NCI-H446 (cell line): ENCODE data around the gene PI4KB.
"Not testable (repeated sequence)": the region's sequence is repeated elsewhere in the genome, so short reads cannot be mapped to it uniquely, and the experiment has no call there.

ENCODE experiments used
- DNase-seq, 2 experiments: peaks; one replicate each; lab custom pipeline; 2025; lab: John Stamatoyannopoulos, UW

PI4KB gene

DNA sequence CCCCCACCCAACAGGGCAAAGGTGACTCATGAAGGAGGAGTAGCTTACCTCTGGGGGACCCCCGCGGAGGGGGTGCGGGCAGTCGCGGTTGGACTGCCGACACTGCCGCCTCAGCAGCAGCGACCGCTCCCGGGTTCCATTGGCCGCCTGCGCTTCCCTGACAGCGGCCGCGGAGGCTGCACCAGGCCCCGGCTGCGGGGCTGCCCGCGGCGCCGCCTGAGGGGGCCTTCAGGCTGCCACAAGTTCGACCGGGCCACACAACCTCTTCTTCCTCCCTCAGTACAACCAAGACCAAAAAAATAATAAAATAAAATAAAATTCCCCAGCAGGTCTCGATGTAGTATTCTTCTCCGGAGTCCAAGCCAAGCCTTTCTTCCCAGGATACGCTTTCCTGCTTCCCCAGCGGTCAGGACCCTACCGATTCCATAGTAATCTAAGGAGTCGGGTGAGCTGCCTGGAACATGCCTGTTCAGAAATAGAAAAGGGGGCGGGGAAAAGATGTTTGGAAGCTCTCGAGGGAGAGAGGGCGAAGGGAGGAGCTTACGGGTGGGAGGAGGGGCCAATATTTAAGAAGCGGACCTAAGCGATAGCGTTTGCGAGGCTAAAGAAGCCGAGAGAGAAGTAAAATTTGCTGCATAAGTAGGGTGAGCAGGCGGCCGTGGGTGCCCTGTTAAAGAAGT, at the start of gene PI4KB:
PI4KB (minus strand) TSS at position 194 of the 680 bp plus-strand sequence. CDS start 10,935 bp downstream, outside the sequence.
- DNase-seq = peak; percentile 97 to 98

DNA sequence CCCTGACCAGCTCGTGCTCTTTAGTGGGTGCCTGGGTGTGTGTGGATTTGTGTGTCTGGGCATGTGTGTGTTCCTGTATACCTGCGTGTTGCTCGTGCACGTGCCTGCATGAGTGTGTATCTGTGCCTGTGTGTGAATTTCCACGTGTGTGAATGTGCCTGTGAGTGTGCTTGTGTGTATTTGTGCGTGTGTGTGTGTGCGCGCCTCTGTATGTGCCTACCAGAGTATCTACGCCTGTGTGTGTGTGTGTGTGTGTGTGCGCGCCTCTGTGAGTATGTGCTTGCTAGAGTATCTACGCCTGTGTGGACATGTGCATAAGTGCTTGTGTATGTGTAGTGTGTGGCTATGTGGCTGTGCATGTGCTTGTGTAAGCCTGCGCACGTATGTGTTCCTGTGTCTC, 46.0 kb upstream of the PI4KB start:
- no peak for DNase-seq

DNA sequence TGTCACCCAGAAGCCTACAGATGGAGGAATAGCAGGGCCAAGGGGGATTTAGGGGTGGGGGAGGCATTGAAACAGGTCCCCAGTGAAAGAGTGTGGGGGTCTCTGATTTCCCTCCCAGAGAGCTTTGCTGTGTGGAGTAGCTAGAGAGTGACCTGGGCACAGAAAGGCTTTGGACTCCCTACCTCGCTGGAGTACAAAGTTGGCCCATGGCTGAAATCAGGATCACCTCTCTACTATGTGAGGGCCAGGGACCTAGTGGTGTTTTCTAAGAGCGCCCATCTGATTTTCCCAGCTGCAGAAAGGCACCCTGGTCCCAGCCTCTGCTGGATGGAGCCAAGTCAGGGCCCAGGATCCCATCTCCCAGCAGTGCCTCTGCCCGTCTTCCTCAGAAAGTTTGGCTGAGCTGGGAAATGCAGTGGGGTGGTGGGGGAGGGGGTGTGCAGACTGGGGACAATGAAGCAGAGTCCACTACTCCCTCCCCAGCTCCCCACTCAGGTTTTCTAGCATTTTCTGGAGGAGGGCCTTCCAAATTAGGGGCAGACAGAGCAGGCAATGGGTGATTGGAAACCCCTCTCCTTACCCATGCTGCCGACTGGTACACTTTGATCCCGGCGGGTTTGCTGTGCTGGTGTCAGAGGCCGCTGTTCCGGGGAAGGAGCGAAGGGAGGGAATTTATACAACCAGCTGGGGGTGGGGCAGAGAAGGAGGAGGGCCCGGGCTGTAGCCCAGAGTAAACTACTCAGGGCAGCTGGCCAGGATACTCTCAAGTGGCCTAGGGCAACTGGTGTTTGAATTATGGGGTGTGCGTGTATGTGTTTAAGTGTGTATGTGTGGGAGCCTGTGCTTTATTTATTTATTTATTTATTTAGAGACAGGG, 45.1 kb upstream of the PI4KB start, which contains the start of gene SELENBP1:
SELENBP1 (minus strand) TSS at position 648 of the 877 bp plus-strand sequence; CDS start at position 584, 64 bp downstream.
- peak; percentile 31 to 73 for DNase-seq

DNA sequence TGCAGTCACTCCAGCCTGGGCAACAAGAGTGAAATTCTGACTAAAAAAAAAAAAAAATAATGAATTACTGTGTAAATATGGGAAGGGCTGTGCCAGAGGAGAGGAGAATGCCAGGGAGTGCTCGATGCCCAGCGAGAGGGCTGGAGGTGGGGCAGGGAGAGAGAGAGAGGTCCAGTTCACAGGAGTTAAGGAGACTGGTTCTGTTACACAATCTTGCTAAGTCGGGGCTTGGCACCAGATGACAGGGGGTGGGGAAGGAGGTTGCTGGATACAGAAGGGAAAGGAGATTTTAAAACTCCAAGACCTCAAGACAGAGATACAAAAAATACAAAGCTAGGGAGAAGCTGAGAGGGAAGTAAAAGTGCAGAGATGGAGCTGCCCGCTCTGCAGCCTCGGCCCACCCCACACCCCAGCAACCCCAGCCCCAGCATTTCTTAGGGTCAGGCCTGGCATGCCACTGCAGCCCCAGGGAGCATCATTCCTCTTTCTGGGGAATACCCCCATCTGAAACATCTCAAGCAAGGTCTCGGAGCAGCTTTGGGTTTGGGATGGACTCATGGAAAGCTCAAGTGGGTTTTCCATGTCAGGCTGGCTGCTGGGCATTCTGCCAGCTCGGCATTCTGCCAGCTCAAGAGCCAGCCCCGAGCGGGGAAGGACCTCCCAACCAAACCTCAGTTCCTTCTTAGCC, 44.3 kb upstream of the PI4KB start:
- peak; percentile 52 to 92 for DNase-seq

DNA sequence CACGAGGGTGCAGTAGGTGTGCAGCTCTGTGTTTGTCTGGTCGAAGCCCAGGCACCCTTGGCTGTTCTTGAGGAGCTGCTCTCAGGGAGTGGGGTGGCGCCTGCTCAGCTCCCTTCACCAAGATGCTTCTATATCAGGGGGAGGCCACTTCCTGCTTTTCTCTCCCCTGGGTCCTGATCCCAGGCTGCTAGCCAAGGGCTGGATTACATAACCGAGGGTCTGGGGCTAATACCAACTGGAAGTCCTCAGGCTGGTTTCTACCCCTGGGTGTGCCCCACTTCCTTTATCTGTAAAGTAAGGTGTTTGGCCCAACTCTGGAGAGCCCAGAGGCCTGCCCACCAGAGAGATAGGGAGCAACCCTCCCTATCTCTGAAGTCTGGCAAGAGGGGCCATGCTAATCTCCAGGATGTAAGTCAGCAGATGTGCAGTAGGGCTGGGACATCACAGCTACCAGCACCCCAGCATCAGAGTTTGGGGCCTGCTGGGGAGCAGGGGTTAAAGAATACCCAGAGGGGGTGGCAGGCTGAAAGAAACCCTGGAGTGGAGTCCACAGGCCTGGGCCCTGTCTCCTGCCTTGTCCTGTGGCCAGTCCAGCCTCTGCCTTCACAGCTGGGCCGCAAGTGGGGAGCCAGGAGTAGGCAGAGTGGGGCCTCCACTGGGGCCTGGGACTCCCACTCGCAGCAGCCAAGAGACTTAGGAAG, 43.1 kb upstream of the PI4KB start:
- no peak for DNase-seq

DNA sequence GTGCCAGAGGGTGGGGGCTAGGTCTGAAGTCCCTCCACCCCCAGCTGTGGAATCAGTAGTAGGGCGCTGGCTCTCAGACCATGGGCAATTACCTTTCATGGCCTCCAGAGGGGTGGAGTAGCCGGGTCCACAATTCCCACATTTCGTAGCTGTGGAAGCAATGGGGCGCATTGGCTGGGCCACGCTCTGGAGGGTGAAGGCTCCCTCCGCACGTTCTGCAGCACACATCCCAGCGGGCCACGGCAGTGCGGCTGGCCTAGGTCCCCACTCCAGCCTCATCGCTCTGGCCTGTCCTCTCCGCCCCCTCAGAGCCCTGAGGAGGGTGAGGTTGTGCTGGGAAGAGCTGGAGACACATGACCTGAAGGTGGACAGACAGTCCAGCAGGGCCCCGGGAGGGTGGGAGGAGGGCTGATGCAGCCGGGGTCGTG, 42.4 kb upstream of the PI4KB start:
- no peak for DNase-seq

DNA sequence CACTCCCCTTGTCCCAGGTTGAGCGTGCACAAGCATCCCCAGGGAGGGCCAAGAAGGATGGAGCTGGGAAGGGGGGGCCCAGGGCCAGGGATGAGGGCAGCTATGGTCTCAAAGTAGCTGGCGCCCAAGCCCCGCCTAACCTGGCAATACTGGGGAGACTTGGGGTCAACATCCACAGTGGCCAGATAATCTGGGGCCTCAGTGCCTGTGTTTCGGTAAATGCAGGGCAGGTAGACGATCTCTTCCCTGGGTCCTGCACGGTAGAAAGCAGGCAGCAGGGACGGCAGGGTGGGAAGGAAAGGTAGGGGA, 42.0 kb upstream of the PI4KB start:
- no peak for DNase-seq

DNA sequence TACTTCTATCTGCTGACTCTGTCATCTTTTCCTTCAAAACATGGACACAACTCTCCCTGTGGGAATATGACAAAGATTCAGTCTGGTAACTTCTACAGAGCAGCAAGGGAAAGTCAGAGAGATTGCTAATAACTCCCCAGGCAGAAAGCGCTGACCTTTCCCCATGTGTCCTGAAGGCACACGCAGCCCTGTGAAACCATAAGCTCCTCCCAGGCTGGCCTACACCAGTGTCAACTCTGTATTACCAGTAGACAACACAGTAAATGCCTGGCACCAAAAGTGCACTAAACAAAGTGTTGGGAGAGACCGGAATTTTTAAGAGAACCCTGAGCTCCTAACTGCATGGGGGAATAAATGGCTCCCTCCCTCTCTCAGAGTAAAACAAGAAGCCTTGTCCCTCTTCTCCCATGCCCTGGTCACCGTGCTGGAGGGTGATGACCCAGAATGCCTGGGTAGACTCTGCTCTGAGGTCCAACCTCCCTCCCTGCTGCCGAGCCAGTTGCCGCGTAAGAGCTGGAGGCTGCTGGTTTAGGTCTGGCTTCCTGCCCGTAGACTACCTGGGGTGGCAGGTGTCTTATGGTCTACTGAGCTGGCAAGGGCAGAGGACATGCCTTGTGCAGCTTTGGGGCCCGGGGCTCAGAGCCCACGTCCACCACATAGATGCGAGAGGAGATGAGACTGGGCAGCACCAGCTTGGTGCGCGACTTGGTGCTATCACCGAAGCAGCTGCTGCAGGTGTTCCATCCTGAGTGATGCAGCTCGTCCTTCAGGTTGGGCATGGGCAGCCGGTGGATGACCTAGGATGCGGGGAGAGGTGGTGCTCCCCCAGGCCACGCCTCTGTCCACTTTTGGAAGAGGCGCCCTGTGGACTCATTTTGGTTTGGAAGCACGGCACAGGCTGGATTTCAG, 41.4 kb upstream of the PI4KB start:
- no peak for DNase-seq

DNA sequence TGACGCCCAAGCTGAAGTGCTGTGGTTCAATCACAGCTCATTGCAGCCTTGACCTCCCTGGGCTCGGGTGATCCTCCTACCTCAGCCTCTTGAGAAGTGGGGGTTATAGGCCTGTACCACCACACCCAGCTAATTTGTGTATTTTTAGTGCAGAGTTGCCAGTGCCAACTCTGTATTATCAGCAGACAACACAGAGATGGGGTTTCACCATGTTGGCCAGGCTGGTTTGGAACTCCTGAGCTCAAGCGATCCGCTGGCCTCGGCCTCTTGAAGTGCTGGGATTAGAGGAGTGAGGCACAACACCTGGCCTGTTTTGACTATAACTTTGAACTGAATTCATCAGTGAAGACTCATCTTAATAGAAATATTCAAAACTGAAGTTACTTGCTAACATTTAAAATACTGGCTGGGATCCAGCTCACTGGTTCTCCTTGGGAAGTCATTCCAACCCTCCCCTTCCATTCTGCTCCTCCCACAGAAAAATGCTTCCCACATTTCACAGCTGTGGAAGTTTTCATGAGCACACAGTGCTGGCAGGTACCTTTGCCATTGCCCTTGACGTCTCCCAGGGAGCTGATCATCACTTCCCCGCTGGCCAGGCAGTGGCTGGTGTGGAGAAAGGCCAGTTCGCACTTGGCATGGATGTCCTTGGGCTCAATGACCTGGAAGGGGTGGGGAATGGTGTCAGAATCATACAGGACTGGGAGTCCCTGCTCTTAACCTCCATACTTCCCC, 40.6 kb upstream of the PI4KB start:
- no peak for DNase-seq

DNA sequence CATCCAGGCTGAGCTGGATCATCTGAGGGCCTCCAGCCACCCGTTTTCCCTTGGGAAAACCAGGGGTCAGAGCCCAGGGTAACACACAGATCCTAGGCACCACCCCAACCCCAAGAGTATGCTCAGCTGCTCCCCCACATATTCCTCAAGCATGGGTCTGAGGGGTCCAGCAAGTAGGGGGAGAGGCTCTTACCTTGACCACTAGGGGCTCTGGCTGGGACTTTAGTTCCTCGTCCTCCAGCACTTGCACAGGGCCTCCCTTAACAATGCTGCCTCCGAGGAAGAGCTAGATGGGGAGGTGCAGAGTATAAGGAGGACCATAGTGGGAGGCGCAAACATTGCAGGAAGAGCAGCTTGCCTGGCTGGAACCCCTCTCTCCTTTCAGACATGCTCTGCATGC, 37.8 kb upstream of the PI4KB start:
- DNase-seq = no peak

DNA sequence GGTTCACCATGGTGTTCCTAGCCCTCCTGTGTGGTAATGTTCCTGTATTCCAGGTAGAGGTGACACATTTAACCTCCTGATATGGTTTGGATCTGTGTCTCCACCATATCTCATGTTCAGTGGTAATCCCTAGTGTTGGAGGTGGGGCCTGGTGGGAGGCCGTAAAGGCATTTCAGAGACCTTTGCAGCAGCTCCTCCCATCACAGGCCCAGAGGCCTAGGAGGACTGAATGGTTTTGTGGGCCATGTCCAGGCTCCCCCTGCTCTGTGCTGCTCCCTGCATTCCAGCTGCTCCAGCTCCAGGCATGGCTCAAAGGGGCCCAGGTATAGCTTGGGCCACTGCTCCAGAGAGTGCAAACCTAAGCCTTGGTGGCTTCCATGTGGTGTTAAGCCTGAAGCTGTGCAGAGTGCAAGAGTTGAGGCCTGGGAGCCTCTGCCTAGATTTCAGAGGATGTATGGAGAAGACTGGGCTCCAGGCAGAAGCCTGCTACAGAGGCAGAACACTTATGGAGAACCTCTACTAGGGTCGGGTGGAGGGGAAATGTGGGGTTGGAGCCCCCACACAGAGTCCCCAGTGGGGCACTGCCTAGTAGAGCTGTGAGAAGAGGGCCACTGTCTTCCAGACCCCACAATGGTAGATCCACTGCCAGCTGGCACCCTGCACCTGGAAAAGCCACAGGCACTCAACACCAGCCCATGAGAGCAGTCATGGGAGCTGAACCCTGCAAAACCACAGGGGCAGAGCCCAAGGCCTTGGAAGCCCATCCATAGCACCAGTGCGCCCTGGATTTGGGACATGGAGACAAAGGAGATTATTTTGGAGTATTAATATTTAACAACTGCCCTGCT, 35.3 kb upstream of the PI4KB start:
- DNase-seq = no peak

DNA sequence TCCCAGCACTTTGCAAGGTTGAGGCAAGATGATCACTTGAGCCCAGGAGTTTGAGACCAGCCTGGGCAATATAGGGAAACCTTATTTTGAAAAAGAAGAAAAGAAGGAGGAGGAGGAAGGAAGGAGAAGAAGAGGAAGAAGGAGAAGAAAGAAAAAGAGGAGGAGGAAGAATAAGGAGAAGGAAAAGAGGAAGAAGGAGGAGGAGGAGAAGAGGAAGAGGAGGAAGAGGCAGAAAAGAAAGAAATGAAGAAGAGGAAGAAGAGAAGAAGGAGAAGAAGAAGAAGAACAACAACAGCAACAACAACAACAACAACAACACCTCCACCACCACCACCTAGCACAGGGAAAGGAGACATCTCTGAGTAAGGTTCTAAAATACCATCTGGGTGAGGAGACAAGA, 34.7 kb upstream of the PI4KB start:
- no peak for DNase-seq

DNA sequence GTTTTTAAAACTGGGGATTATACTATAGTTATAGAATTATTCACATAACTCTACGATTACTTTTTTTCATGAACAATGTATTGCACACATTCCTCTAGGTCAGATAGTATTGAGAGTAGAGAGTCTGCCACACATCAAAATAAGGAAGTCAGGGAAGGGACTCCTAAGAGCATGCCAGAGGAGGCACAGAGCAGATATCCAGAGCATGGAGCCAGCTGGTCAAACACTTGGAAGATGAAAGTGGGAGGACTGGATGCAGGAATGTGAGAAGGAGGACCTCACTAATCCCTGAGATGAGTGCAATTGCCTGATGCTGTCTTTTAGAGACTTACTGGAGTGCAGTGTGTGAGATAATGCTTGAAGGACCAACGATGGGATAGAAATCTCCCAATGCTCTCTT, 29.5 kb upstream of the PI4KB start:
- DNase-seq = no peak

DNA sequence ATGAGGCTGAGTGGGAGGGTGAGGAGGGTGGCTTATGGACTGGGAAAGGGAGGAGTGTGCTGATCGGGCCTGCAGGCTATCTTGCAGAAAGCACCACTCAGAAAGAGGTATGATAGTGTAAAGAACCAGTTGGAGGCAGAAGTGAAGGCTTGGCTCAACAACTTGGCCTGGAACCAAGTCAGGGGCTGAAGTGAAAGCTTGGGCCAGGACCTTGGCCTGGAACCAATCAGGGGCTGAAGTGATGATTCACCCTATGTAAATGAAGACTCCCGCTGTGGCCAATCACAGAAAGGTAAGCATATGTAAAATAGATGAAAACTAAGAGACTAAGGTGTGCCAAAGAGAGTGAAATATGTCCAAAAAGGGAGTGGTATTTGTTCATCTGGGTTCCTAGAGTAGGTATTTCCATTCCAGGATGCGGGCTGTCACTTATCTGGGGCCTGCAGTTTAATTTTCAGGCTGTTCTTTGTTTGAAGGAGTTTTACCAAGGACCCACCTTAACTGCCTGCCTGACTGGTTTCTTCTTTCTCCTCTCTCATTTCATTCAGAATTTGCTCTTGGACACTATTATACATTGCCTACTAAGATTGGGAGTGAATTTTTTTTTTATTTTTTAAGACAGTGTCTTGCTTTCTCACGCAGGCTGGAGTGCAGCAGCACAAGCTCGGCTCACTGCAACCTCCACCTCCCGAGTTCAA, 25.0 kb upstream of the PI4KB start:
- peak; percentile 45 to 82 for DNase-seq

DNA sequence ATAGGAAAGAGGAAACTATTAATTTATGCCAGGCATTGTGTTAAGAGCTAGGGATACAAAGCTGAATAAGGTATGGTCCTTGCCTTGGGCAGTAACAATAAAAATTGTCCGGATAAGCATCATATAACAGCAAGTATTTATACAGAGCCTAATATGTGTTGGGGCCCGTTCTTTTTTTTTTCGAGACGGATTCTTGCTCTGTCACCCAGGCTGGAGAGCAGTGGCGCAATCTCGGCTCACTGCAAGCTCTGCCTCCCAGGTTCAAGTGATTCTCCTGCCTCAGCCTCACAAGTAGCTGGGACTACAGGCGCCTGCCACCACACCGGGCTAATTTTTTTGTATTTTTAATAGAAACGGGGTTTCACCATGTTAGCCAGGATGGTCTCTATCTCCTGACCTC, 23.1 kb upstream of the PI4KB start:
- not testable (repeated sequence) for DNase-seq

DNA sequence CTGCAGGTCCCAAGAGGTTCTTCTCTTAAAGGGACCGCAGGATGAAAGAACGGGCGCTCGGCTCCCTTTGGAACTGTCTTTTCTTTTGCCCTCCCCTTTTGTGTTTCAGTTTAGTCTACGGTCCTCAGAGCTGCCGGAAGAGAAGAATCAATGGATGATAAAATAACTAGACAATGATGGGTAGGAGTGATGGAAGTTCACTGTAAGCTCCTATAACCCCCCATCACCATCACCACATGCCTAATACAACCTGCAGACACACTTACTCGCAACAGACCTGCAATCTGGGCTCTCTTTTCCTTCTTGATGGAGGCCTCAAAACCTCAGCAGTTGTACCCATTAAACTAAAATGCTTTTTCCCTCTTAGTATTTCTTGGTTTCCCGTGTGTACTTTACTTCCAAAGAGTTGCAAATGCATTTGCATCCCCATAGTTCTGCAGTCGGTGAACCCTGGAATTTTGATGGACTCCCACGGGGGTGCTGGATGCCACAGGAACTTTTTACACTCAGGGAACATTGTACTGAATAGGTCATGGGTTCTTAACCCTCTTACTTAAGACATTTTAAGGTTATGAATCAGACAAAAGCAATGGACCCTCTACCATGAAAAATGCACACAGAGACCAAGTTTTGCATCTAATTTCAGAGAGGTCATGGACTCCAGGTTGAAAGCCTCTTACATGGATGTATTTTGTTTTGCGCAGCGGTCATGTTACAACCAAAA, 20.5 kb upstream of the PI4KB start:
- no peak for DNase-seq

DNA sequence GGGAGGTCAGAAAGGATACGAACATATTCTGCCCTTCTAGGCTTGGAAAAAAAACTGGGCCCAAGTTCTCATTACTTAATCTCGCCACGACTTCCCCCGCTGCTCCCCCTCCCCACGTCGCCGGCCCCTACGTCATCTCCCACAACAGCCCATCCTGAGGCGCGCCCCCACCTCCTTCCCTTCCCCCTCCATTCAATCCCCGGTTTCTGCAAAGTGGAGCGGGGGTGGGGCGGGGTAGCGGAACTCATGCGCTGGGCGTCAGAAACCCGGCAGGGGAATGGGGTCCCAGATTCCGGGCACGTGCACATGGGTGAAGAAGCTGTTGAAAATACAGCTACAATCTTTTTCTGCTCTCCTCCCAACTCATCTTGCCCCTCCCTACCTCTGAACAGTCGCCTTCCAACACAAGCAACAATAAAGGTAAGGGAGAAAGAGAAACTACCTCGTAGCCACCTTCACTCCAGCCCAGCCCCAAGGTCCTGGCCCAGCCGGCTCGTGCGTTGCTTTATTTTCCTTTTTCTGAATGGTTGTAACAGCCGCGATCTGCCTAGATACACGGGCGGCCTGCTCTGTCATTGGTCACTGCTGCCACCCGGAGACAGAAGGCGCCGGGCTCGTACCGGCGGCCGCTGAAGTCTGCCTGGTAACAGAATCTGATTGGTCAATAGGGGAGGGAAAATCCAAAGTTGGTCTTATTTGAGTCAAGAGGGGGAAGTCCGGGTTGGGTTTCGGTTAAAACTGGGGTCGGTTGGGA, 19.7 kb upstream of the PI4KB start, which contains the start of gene RFX5:
RFX5 (minus strand) TSS at position 484 of the 754 bp plus-strand sequence. CDS start 932 bp downstream, outside the sequence.
- DNase-seq = peak; percentile 97
